NCI-H1417 (cell line): Measurements from ENCODE around the gene DLG5.
A peak's percentile ranks its signal among the peaks of the same experiment; 100 is the strongest.
"Not testable (repeated sequence)": the region's sequence is repeated elsewhere in the genome, so short reads cannot be mapped to it uniquely, and the experiment has no call there.

Experiments used
- DNase-seq, 3 experiments: peaks; one replicate each; lab custom pipeline; 2025; lab: John Stamatoyannopoulos, UW

The DLG5 gene

DNA sequence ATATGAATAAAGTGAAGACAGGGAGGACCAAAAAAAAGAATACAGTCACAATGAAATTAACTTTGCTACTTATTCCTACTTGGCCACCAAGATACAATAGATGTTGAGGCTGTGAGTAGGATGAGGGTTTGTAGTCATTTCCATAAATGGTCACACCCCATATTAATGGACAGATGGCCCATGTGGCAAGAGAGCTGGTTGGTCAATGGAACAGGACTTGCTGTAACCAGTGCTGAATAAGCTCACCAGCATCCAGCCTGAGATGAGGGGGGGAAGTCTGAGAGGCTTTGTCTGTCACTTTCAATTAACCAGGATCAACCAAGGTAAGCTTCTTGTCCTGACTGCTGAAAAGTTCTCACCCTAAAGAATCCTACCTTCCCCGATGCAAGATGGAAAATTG, 158.5 kb downstream of the DLG5 start:
- no peak for DNase-seq

DNA sequence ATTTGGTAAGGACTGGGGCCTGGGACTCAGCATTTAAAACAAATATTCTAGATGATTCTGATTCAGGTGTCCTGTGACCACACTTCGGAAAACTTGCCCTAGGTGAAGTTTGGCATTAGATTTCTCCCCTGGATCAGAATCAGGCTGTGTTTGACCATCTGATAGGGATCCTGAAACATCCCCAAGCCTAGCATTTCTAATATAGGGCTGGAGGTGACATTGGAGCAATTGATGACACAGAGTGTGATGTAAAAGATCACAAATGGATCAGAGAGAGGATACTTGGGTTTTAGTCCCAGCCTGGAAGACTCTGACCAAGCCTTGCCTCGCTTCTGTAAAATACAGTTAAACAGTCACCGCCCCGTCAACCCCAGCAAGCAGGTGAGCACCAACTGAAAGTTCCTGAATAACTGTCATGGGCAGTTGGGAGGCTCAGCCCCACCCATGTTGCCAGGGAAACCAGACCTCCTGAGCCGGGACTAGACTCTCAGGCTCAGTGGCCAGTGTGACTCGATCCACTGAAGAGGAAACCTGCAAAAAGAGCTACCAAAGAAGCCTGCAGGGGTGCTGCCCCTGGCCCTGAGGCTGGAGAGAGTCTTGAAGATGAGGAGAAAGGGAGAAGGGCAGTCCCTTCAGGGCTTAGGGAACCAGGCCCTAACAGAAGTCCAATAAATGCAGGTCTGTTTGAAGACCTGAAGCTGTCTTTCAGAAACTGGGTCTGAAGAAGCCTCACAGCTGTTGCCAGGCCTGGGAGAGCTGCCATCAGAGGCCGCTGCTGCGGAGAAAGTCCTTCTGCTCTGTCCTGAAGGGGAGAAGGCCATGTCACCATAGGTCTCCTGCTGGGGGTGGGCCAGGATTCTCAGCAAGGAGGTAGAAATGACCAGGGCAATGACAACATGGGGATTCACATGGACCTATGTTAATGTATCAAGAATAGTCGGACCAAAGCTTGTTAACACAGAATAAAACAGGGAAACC, 162.8 kb downstream of the DLG5 start:
- DNase-seq, result no peak

DNA sequence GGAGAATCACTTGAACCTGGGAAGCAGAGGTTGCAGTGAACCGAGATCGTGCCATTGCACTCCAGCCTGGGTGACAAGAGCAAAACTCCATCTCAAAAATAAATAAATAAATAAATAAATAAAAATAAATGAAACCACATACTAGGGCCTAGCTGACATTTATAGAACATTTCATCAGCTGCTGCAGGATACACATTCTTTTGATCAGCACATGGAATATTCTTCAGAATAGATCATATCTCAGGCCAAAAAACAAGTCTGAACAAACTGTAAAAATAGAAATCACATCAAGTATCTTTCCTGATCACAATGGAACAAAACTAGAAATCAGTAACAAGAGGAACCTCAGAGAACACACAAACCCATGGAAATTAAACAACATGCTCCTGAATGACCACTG, 168.1 kb downstream of the DLG5 start:
- DNase-seq, result not testable (repeated sequence)

DNA sequence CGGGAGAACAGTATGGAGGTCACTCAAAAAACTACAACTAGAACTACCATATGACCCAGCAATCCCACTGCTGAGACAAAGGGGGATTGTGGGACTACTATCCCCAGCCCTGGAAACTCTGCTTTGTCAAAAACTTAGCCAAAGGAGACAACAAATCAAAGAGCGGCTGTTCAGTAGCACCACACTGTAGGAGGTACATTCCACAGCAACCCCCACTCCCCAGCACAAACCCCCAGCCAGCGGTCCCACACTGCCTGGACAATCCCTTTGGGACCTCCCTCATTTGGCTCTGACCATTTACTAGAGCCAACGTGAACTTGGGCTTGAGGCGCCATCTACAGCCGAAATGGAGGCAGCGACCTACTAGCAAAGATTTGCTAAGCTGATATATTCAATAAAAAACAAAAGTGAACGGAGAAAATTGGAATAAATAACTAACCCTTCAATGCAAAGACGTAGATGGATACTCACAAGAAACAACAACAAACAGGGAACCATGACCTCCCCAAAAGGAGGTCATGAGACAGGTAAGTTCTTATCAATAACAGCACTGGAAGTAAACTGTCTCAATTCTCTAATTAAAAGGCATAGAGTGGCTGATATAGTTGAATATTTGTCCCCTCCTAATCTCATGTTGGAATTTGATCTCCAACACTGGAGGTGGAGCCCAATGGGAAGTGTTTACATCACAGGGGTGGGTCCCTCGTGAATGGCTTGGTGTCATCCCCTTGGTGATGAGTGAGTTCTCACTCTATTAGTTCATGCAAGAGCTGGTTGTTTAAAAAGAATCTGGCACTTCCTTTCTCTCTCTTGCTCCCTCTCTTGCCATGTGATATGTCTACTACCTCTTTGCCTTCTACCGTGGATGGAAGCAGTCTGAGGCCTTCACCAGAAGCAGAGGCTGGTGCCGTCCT, 170.0 kb downstream of the DLG5 start:
- DNase-seq, result peak; percentile 8 to 51 (median 40)

DNA sequence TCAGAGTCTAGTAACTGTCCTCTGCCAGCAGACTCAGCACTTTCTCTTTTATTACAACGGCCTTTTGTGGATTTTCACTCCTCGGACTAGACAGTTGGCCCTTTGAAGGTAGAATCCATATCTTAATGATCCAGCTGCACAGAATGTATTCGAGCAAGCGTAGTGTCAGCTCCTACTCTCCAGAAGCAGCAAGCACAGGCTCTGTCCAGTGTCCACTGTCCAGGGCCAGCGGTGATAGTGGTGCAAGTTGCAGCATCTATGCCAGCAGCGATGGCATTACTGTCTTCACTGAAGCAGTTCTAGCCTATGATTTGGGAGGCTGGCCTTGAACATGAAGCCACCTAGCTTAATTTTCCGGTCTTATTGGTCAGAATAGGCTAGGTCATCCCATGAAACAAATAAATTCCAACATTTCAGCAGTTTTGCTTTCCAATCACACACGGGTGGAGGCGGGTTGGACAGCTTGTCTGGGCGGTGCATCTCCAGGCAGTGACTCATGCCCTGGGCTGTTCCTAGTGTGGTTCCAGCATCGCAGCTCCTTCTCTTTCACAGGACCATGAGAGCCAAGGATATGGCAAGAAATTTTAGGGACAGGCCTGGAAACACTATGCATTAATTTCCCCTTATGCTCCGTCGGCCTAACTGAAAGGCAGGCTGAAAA, 180.4 kb downstream of the DLG5 start:
- no peak for DNase-seq

DNA sequence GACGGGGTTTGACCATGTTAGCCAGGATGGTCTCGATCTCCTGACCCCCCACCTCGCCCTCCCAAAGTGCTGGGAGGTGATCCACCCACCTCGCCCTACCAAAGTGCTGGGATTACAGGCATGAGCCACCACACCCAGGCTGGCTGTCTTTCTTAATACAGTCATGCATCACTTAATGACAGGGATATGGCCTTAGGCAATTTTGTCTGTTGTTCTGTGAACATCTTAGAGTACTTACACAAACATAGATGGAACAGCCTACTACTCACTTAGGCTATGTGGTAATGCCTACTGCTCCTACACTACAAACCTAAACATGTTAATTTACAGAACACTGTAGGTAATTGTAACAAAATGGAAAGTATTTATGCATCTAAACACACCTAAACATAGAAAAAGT, 182.3 kb downstream of the DLG5 start:
- DNase-seq, result no peak

DNA sequence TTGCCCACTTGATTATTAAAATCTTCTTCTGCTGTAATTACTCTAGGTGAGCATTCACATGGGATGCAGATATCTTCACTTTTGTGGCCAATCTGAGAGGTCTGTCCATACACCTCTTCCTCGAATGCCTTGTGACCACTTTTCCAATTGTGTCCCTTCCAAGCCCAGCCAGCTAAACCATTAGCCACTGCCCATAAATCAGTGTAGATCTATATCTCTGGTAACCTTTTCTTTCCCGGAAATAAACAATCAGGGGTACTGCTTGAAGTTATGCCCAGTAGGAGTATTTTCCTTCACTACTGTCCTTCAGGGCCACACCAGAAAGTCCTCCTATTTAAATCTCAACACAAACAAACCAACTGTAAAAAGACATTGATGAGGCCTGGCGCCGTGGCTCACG, 184.4 kb downstream of the DLG5 start:
- DNase-seq, result no peak

DNA sequence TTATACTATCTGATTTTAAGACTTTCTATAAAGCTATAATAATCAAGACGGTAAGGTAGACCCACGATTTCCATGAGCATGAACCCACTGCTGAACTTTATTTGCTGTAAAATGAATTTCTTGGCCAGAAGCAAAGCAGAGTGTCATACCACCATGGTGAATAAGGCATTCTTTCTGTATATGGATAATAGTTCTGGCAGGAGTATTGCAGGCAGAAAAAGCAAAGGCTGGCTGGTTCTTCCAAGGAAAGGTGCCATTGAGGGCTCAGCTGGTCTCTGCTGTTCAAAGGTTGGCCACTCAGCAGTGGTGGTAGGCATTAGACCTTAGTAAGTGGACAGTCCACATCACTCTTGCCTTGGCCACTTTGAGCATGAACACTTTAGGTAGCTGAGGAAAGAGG, 184.8 kb downstream of the DLG5 start:
- no peak for DNase-seq
